ENCODE measurements around the gene OR11A1. TPM values are rescaled to one million over a fixed set of nuclear protein-coding genes. Genes with fewer than 3 reads are reported as not detected.

Gene OR11A1
- polyA plus RNA-seq, 1 donor (not counting 4 experiments of a cell fraction or from before 2014, with no cell fraction given), result not detected

DNA sequence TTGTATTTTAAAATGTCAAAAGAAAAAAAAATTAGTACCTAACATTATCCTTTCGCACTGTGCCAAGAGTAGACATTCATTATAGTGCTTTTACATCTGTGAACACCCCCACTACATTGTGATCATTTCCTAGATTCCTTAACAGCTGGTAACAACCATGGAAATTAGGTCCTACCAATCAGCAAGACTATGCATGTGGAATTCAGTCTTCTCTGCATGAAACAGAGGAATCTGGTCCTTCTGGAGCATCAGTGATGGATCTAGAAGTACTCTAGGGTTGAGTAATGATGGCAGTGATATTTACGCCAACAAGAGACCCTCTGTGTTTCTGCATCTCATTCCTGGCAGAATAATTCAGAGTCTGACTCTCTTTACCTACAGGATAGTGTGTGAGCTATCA, 32.7 kb downstream of the OR11A1 start:
- FAIRE-seq, result no peak
- dilution Hi-C loops (cut with MboI; ENCODE audit: extremely low pct_ligation_motif_present, low sequenced_read_pairs), result no loop called here
- no peak overlapping the region for H3K4me3 ChIP-seq (ENCODE audit: control insufficient read depth in 2 of 3, extremely low read depth in 1 of 3, insufficient read depth in 2 of 3, low read depth in 1 of 3, low read length in 3 of 3)

DNA sequence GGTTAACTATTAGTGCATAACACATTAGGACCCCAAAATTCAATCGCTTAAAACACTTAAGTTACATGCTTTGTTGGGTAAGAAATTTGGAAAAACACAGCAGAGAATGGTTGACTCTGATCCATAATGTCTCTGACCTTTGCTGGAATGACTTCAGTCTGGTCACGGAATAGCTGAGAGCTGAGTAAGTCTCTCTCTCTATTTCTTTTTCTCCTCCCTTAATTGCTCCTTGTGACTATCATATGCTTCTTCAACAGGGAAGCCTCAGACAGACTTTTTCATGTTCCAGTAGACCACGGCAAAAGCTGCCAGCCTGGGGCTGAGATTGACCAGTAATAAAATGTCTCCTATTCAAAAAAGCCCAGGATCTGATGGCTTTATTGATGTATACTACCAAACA, 37.4 kb downstream of the OR11A1 start:
- Histone ChIP-seq H3K4me1 (ENCODE audit: control insufficient read depth, extremely low read depth, insufficient read depth, low read length) (no peaks in the 10 kb centered on the region), H3K9me3 (ENCODE audit: control insufficient read depth, low read depth, low read length) (no peaks in the 10 kb centered on the region), H3K9ac (ENCODE audit: control insufficient read depth, extremely low read depth, insufficient read depth, low read length) (no peak overlapping the region), H3K27me3 (ENCODE audit: control insufficient read depth, extremely low read depth, insufficient read depth, low read length) (no peaks in the 10 kb centered on the region), H3K9me1 (ENCODE audit: control insufficient read depth, extremely low read depth, insufficient read depth, low read length) (no peaks in the 10 kb centered on the region), H3K4me3 (ENCODE audit: control insufficient read depth in 2 of 3, extremely low read depth in 1 of 3, insufficient read depth in 2 of 3, low read depth in 1 of 3, low read length in 3 of 3) (no peak overlapping the region), H4K20me1 (ENCODE audit: control insufficient read depth, extremely low read depth, insufficient read depth, low read length) (no peaks in the 10 kb centered on the region), H3K27ac (ENCODE audit: control insufficient read depth, insufficient read depth, low read length) (no peak overlapping the region), H2AFZ (ENCODE audit: control insufficient read depth, low read length) (no peak overlapping the region), H3K79me2 (ENCODE audit: control insufficient read depth, insufficient read depth, low read length) (no peaks in the 10 kb centered on the region), H3K36me3 (ENCODE audit: control insufficient read depth in 2 of 2, extremely low read depth in 1 of 2, insufficient read depth in 2 of 2, low read length in 2 of 2) (no peaks in the 10 kb centered on the region), H3K4me2 (ENCODE audit: control insufficient read depth, extremely low read depth, insufficient read depth, low read depth, low read length) (no peak overlapping the region)
- DNase-seq (ENCODE audit: low read depth, low spot score) (no peak), FAIRE-seq (no peak)
- TF ChIP-seq, protein P1, sequence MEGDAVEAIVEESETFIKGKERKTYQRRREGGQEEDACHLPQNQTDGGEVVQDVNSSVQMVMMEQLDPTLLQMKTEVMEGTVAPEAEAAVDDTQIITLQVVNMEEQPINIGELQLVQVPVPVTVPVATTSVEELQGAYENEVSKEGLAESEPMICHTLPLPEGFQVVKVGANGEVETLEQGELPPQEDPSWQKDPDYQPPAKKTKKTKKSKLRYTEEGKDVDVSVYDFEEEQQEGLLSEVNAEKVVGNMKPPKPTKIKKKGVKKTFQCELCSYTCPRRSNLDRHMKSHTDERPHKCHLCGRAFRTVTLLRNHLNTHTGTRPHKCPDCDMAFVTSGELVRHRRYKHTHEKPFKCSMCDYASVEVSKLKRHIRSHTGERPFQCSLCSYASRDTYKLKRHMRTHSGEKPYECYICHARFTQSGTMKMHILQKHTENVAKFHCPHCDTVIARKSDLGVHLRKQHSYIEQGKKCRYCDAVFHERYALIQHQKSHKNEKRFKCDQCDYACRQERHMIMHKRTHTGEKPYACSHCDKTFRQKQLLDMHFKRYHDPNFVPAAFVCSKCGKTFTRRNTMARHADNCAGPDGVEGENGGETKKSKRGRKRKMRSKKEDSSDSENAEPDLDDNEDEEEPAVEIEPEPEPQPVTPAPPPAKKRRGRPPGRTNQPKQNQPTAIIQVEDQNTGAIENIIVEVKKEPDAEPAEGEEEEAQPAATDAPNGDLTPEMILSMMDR (optimal IDR thresholded peaks at IDR 0.05 in 1 of 3, IDR thresholded peaks at IDR 0.05 in 1 of 3, conservative IDR thresholded peaks at IDR 0.05 in 1 of 3; ENCODE audit: extremely low read depth in 1 of 3, insufficient read depth in 2 of 3, low read length in 3 of 3), result no peak
- no peak for TF ChIP-seq EZH2 (IDR thresholded peaks at IDR 0.05; ENCODE audit: low read length)
- dilution Hi-C loops (cut with MboI; ENCODE audit: extremely low pct_ligation_motif_present, low sequenced_read_pairs), result no loop called here

More for the DNA sequence above, 32.7 kb downstream of the OR11A1 start:
- Histone ChIP-seq H3K9ac (ENCODE audit: control insufficient read depth, extremely low read depth, insufficient read depth, low read length) (no peak overlapping the region), H2AFZ (ENCODE audit: control insufficient read depth, low read length) (no peak overlapping the region), H3K79me2 (ENCODE audit: control insufficient read depth, insufficient read depth, low read length) (no peaks in the 10 kb centered on the region), H3K9me3 (ENCODE audit: control insufficient read depth, low read depth, low read length) (no peaks in the 10 kb centered on the region), H3K9me1 (ENCODE audit: control insufficient read depth, extremely low read depth, insufficient read depth, low read length) (no peaks in the 10 kb centered on the region), H3K27me3 (ENCODE audit: control insufficient read depth, extremely low read depth, insufficient read depth, low read length) (no peaks in the 10 kb centered on the region), H3K27ac (ENCODE audit: control insufficient read depth, insufficient read depth, low read length) (no peak overlapping the region), H3K36me3 (ENCODE audit: control insufficient read depth in 2 of 2, extremely low read depth in 1 of 2, insufficient read depth in 2 of 2, low read length in 2 of 2) (no peaks in the 10 kb centered on the region), H4K20me1 (ENCODE audit: control insufficient read depth, extremely low read depth, insufficient read depth, low read length) (no peaks in the 10 kb centered on the region), H3K4me2 (ENCODE audit: control insufficient read depth, extremely low read depth, insufficient read depth, low read depth, low read length) (no peak overlapping the region), H3K4me1 (ENCODE audit: control insufficient read depth, extremely low read depth, insufficient read depth, low read length) (no peaks in the 10 kb centered on the region)
- no peak for DNase-seq (ENCODE audit: low read depth, low spot score)
- TF ChIP-seq, protein P1 (optimal IDR thresholded peaks at IDR 0.05 in 1 of 3, IDR thresholded peaks at IDR 0.05 in 1 of 3, conservative IDR thresholded peaks at IDR 0.05 in 1 of 3; ENCODE audit: extremely low read depth in 1 of 3, insufficient read depth in 2 of 3, low read length in 3 of 3), result no peak
- TF ChIP-seq EZH2 (IDR thresholded peaks at IDR 0.05; ENCODE audit: low read length), result no peak

Measured in keratinocyte (primary cell).